ENCODE results near the gene PPM1M.

Gene PPM1M

DNA sequence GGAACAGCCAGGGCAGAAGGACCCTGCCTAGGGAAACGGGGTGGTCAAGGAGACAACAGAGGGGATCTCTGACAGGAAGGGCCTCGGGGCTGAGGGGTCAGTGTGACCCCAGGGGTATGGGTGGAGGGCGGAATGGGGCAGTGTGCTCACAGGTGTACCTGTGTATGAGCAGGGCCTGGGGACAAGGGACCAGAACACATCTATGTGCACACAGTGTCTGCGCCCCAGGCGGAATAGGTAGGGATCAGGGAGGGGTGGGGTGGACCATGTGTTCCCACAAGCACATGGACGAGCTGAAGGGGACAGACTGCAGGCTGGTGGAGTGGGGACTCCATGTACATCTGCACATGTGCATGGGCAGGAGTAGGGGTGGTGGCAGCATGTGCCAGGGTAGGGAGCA lies 15.1 kb upstream of the PPM1M start:
- H3K9ac ChIP-seq (ENCODE audit: low read length) = no peak overlapping the region
- H3K79me1 ChIP-seq (ENCODE audit: low read length) = no peaks in the 10 kb centered on the region
- H4K8ac ChIP-seq (ENCODE audit: low read depth, low read length) = no peak overlapping the region
- peaks cover 49 to 55% of the 10 kb centered on the region in 2 experiments for H3K36me3 ChIP-seq (ENCODE audit: control insufficient read depth in 1 of 2, insufficient read depth in 2 of 2, low read length in 2 of 2)
- no CpG with 5 or more reads among the region's 6 CpGs for WGBS (ENCODE audit: extremely low coverage, insufficient coverage, insufficient read length)
- no peak overlapping the region for H2BK120ac ChIP-seq (ENCODE audit: insufficient read depth, low read length, poor library complexity)
- H3K4me3 ChIP-seq (ENCODE audit: low read depth, low read length) = peak overlapping the region; percentile 0
- no peak overlapping the region for H2BK5ac ChIP-seq (ENCODE audit: low read depth, low read length, poor library complexity)
- no peak overlapping the region for H3K18ac ChIP-seq (ENCODE audit: low read length)
- no peak overlapping the region for H3K4me2 ChIP-seq (ENCODE audit: low read length)
- no peak overlapping the region for H3K4ac ChIP-seq (ENCODE audit: low read depth, low read length)
- no peaks in the 10 kb centered on the region for H3K79me2 ChIP-seq (ENCODE audit: control insufficient read depth, insufficient read depth, low read length, poor library complexity)
- H4K91ac ChIP-seq (ENCODE audit: low read depth, low read length) = no peak overlapping the region
- H3K23ac ChIP-seq (ENCODE audit: low read length) = no peak overlapping the region
- no peak for DNase-seq
- H3K14ac ChIP-seq (ENCODE audit: low read length) = no peak overlapping the region
- no peak overlapping the region for H2AFZ ChIP-seq (ENCODE audit: insufficient read depth, low read length, poor library complexity)
- no peak overlapping the region for H3K27ac ChIP-seq (ENCODE audit: low read depth, low read length)
- H3K4me1 ChIP-seq (ENCODE audit: control insufficient read depth in 1 of 2, insufficient read depth in 2 of 2, low read length in 2 of 2) = no peaks in the 10 kb centered on the region
- H2AK5ac ChIP-seq (ENCODE audit: low read length) = no peak overlapping the region
- H4K12ac ChIP-seq (ENCODE audit: low read depth, low read length) = no peak overlapping the region
- H2BK12ac ChIP-seq (ENCODE audit: low read length) = no peak overlapping the region
- H3K9me3 ChIP-seq (ENCODE audit: insufficient read depth, low read depth, low read length) = peaks cover 2% of the 10 kb centered on the region
- H3K27me3 ChIP-seq (ENCODE audit: insufficient read depth, low read length) = no peaks in the 10 kb centered on the region

DNA sequence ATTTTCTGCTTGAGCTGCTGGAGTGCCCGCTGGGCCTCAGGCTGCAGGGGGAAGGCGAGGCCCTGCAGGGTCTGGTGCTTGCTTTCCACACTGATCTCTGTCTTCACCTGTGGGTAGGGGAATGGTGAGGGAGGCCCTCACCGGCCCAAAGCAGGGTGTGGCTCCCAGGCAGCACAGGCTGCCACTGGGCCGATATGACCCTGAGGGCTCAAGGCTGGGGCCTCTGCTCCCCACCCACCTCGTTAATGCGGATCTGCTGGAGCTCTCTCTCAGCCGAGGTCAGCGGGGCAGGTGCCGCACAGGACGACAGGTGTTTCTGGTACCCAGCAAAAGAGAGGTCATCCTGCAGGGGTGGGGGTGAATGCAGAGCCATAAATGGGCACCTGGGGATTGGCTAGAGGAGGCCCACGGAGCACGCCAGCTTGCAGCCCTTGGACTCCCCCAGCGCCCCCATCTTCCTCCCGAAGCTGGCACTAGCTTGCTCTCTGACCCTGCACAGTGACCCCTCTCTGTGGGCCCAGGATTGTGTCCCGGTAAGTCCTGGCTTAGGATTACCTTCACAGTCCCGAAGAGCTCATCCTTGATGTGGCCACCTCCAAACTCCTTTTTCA lies 14.6 kb upstream of the PPM1M start:
- no peaks in the 10 kb centered on the region for H3K79me1 ChIP-seq (ENCODE audit: low read length)
- H4K8ac ChIP-seq (ENCODE audit: low read depth, low read length) = no peak overlapping the region
- H4K12ac ChIP-seq (ENCODE audit: low read depth, low read length) = no peak overlapping the region
- no peak overlapping the region for H3K4me3 ChIP-seq (ENCODE audit: low read depth, low read length)
- peaks cover 2% of the 10 kb centered on the region for H3K9me3 ChIP-seq (ENCODE audit: insufficient read depth, low read depth, low read length)
- H3K36me3 ChIP-seq (ENCODE audit: control insufficient read depth in 1 of 2, insufficient read depth in 2 of 2, low read length in 2 of 2) = peaks cover 49 to 55% of the 10 kb centered on the region in 2 experiments
- no peak overlapping the region for H3K9ac ChIP-seq (ENCODE audit: low read length)
- H2BK12ac ChIP-seq (ENCODE audit: low read length) = no peak overlapping the region
- no peak overlapping the region for H3K27ac ChIP-seq (ENCODE audit: low read depth, low read length)
- H3K79me2 ChIP-seq (ENCODE audit: control insufficient read depth, insufficient read depth, low read length, poor library complexity) = no peaks in the 10 kb centered on the region
- H2BK120ac ChIP-seq (ENCODE audit: insufficient read depth, low read length, poor library complexity) = no peak overlapping the region
- H3K18ac ChIP-seq (ENCODE audit: low read length) = no peak overlapping the region
- H4K91ac ChIP-seq (ENCODE audit: low read depth, low read length) = no peak overlapping the region
- no peaks in the 10 kb centered on the region for H3K4me1 ChIP-seq (ENCODE audit: control insufficient read depth in 1 of 2, insufficient read depth in 2 of 2, low read length in 2 of 2)
- H2AFZ ChIP-seq (ENCODE audit: insufficient read depth, low read length, poor library complexity) = no peak overlapping the region
- no peak overlapping the region for H2AK5ac ChIP-seq (ENCODE audit: low read length)
- no peak overlapping the region for H3K4me2 ChIP-seq (ENCODE audit: low read length)
- H3K27me3 ChIP-seq (ENCODE audit: insufficient read depth, low read length) = no peaks in the 10 kb centered on the region
- no peak overlapping the region for H3K14ac ChIP-seq (ENCODE audit: low read length)
- no peak overlapping the region for H3K23ac ChIP-seq (ENCODE audit: low read length)
- no peak overlapping the region for H3K4ac ChIP-seq (ENCODE audit: low read depth, low read length)
- DNase-seq = no peak
- WGBS (ENCODE audit: extremely low coverage, insufficient coverage, insufficient read length) = no CpG with 5 or more reads among the region's 16 CpGs
- no peak overlapping the region for H2BK5ac ChIP-seq (ENCODE audit: low read depth, low read length, poor library complexity)

DNA sequence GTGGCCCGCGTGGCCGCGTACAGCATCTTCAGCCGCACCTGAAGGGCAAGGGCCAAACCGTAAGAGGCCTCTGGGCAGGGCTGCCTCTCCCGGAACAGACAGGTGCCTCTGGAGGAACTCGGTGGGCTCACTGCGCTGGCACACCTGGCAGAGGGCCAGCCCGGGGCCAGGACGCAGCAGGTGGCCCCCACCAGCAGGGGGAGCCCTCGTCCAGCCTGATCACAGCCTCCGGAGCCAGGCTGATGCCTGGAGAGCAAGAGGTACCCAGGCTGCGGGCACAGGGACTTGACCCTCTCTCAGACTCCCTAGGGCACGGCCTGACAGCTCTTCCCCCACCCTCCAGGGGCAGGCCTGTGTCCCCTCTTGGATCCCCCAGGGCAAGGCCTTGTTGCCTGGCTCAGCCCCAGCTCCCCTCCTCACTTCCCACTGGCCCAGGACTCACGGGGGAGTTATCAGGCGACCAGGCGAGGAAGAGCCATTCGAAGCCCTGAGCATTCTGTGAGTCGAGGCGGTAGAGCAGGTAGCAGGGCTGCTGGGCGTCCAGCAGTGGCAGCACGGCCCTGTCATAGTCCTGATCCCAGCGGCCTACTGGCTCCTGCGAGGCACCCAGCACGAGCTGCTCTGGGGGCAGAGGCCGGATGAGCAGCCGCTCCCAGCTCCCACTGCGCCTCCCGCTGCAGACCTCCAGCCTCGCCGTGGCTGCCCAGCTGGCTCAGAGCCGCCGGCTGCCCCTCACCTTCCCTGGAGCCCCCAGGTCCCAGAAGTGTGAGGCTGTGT lies 13.9 kb upstream of the PPM1M start:
- no peak overlapping the region for H3K18ac ChIP-seq (ENCODE audit: low read length)
- no peak overlapping the region for H2AK5ac ChIP-seq (ENCODE audit: low read length)
- H3K14ac ChIP-seq (ENCODE audit: low read length) = no peak overlapping the region
- no peak overlapping the region for H2AFZ ChIP-seq (ENCODE audit: insufficient read depth, low read length, poor library complexity)
- no peak overlapping the region for H3K4me2 ChIP-seq (ENCODE audit: low read length)
- H2BK12ac ChIP-seq (ENCODE audit: low read length) = no peak overlapping the region
- H3K4me3 ChIP-seq (ENCODE audit: low read depth, low read length) = no peak overlapping the region
- H3K36me3 ChIP-seq (ENCODE audit: control insufficient read depth in 1 of 2, insufficient read depth in 2 of 2, low read length in 2 of 2) = peaks cover 49 to 55% of the 10 kb centered on the region in 2 experiments
- no peak overlapping the region for H3K27ac ChIP-seq (ENCODE audit: low read depth, low read length)
- no peak overlapping the region for H3K23ac ChIP-seq (ENCODE audit: low read length)
- no peaks in the 10 kb centered on the region for H3K79me1 ChIP-seq (ENCODE audit: low read length)
- H2BK5ac ChIP-seq (ENCODE audit: low read depth, low read length, poor library complexity) = no peak overlapping the region
- no peak overlapping the region for H4K91ac ChIP-seq (ENCODE audit: low read depth, low read length)
- no CpG with 5 or more reads among the region's 34 CpGs for WGBS (ENCODE audit: extremely low coverage, insufficient coverage, insufficient read length)
- no peak overlapping the region for H4K8ac ChIP-seq (ENCODE audit: low read depth, low read length)
- H3K9ac ChIP-seq (ENCODE audit: low read length) = no peak overlapping the region
- H3K9me3 ChIP-seq (ENCODE audit: insufficient read depth, low read depth, low read length) = peaks cover 2% of the 10 kb centered on the region
- H3K79me2 ChIP-seq (ENCODE audit: control insufficient read depth, insufficient read depth, low read length, poor library complexity) = no peaks in the 10 kb centered on the region
- no peak overlapping the region for H4K12ac ChIP-seq (ENCODE audit: low read depth, low read length)
- no peaks in the 10 kb centered on the region for H3K4me1 ChIP-seq (ENCODE audit: control insufficient read depth in 1 of 2, insufficient read depth in 2 of 2, low read length in 2 of 2)
- H3K27me3 ChIP-seq (ENCODE audit: insufficient read depth, low read length) = no peaks in the 10 kb centered on the region
- no peak overlapping the region for H3K4ac ChIP-seq (ENCODE audit: low read depth, low read length)
- H2BK120ac ChIP-seq (ENCODE audit: insufficient read depth, low read length, poor library complexity) = no peak overlapping the region
- DNase-seq = peak; percentile 51 to 81

DNA sequence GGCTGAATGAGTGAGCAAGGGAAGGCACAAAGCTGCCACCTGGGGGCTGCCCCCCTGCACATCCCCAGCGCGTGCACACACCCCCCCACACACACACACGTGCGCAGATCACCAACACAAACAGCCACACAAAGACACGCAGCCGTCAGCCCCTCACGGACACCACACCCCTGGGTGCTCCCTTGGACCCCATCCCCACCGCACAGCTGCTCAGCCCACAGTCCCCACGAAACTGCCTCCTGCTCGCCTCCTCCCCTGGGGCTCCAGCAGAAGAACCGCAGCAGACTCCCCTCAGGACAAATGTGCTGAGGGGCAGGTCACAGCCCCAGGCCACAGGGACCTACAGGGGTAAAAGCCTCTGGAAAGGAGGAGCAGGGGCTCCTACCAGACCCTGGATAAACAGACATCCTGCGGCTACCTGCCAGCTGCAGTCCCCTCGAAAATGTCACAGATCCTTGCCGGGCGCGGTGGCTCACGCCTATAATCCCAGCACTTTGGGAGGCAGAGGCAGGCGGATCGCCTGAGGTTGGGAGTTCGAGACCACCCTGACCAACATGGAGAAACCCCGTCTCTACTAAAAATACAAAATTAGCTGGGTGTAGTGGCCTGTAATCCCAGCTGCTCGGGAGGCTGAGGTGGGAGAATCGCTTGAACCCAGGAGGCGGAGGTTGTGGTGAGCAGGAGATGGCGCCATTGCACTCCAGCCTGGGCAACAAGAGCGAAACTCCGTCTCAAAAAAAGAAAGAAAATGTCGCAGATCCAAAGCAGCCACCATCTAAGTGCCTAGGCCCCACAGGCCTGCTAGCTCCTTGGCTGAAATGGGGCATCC lies 13.1 kb upstream of the PPM1M start:
- no peak overlapping the region for H4K12ac ChIP-seq (ENCODE audit: low read depth, low read length)
- no peak overlapping the region for H3K4me3 ChIP-seq (ENCODE audit: low read depth, low read length)
- no peak overlapping the region for H2AK5ac ChIP-seq (ENCODE audit: low read length)
- H3K27me3 ChIP-seq (ENCODE audit: insufficient read depth, low read length) = no peaks in the 10 kb centered on the region
- H3K27ac ChIP-seq (ENCODE audit: low read depth, low read length) = no peak overlapping the region
- H2BK12ac ChIP-seq (ENCODE audit: low read length) = no peak overlapping the region
- no peaks in the 10 kb centered on the region for H3K79me2 ChIP-seq (ENCODE audit: control insufficient read depth, insufficient read depth, low read length, poor library complexity)
- H3K4ac ChIP-seq (ENCODE audit: low read depth, low read length) = no peak overlapping the region
- H3K23ac ChIP-seq (ENCODE audit: low read length) = no peak overlapping the region
- H3K36me3 ChIP-seq (ENCODE audit: control insufficient read depth in 1 of 2, insufficient read depth in 2 of 2, low read length in 2 of 2) = peaks cover 49 to 55% of the 10 kb centered on the region in 2 experiments
- peaks cover 4 to 5% of the 10 kb centered on the region in 2 experiments for H3K4me1 ChIP-seq (ENCODE audit: control insufficient read depth in 1 of 2, insufficient read depth in 2 of 2, low read length in 2 of 2)
- H3K18ac ChIP-seq (ENCODE audit: low read length) = no peak overlapping the region
- DNase-seq = no peak
- H4K8ac ChIP-seq (ENCODE audit: low read depth, low read length) = no peak overlapping the region
- WGBS (ENCODE audit: extremely low coverage, insufficient coverage, insufficient read length) = no CpG with 5 or more reads among the region's 28 CpGs
- peaks cover 2% of the 10 kb centered on the region for H3K9me3 ChIP-seq (ENCODE audit: insufficient read depth, low read depth, low read length)
- H2BK120ac ChIP-seq (ENCODE audit: insufficient read depth, low read length, poor library complexity) = no peak overlapping the region
- H4K91ac ChIP-seq (ENCODE audit: low read depth, low read length) = no peak overlapping the region
- H2AFZ ChIP-seq (ENCODE audit: insufficient read depth, low read length, poor library complexity) = no peak overlapping the region
- H2BK5ac ChIP-seq (ENCODE audit: low read depth, low read length, poor library complexity) = no peak overlapping the region
- no peak overlapping the region for H3K9ac ChIP-seq (ENCODE audit: low read length)
- no peak overlapping the region for H3K14ac ChIP-seq (ENCODE audit: low read length)
- H3K79me1 ChIP-seq (ENCODE audit: low read length) = peaks cover 3% of the 10 kb centered on the region
- H3K4me2 ChIP-seq (ENCODE audit: low read length) = no peak overlapping the region
